GM12878 (cell line): ENCODE measurements around the gene GNB5. TPM values are rescaled to one million over a fixed set of nuclear protein-coding genes. Genes with fewer than 3 reads are reported as not detected.

Experiments used
- ATAC-seq: fragments of 200-7000 bp; cut with Tn5 transposase; 3 replicates; pipeline ENCODE4 v1.9.1; 2020; ENCODE audit warnings: mild to moderate bottlenecking, moderate library complexity
- BruUV-seq: library from RNA; stranded (reverse); fragments of 400-500 nt; replicated peaks from 2 replicates; lab custom pipeline; 2021; lab: Mats Ljungman, UMichigan
- CTCF ChIA-PET: fragments of 300-600 bp; sonication (Branson Sonifier 250); formaldehyde crosslinking; extraction: SDS; loops from one replicate; lab custom pipeline; 2021; ENCODE audit warnings: inconsistent platforms; lab: Yijun Ruan, JAX
- POLR2A ChIA-PET: fragments of 350-600 bp; formaldehyde crosslinking; extraction: SDS; loops from one replicate; lab custom pipeline; 2021; ENCODE audit warnings: inconsistent platforms; lab: Charles Lee
- RAD21 ChIA-PET: fragments of 300-600 bp; sonication (Branson Sonifier 250); formaldehyde crosslinking; loops from one replicate; lab custom pipeline; 2023; ENCODE audit warnings: antibody characterized with exemption; ENCODE audit not compliant: unreplicated experiment; lab: Charles Lee
- SMC1A ChIA-PET: fragments of 300-600 bp; sonication (Branson Sonifier 250); formaldehyde crosslinking; loops from one replicate; lab custom pipeline; 2023; ENCODE audit not compliant: unreplicated experiment, uncharacterized antibody; lab: Charles Lee
- DNase-seq: peaks from one replicate; pipeline ENCODE4 v3.0.0-alpha.2; 2011; ENCODE audit warnings: low read depth, low spot score
- FAIRE-seq: peaks from 3 replicates; lab custom pipeline; 2011; peaks lifted over from hg19 to GRCh38; lab: Jason Lieb, UNC
- H2AFZ ChIP-seq: 2 replicates; pipeline ENCODE4 v1.6.0; 2011; ENCODE audit warnings: low read depth, low read length, control low read depth; ENCODE audit not compliant: control insufficient read depth
- H3K27ac ChIP-seq: 2 replicates; pipeline ENCODE4 v1.5.1; 2011; ENCODE audit warnings: control low read depth; ENCODE audit not compliant: control insufficient read depth, insufficient read depth
- H3K27me3 ChIP-seq, 2 experiments: replicated peaks in 1 of 2; 2 replicates each; pipeline versions ENCODE4 v1.6.0 to v1.6.1; 2011; ENCODE audit warnings: low read length in 1 of 2; ENCODE audit not compliant: control insufficient read depth in 2 of 2, insufficient read depth in 2 of 2
- H3K36me3 ChIP-seq, 2 experiments: 2 replicates each; pipeline ENCODE4 v1.5.1; 2011; ENCODE audit warnings: low read length in 1 of 2; ENCODE audit not compliant: control insufficient read depth in 2 of 2, insufficient read depth in 2 of 2
- H3K4me1 ChIP-seq: 2 replicates; pipeline ENCODE4 v1.6.1; 2011; ENCODE audit warnings: mild to moderate bottlenecking, low read length, moderate library complexity, mixed read lengths; ENCODE audit not compliant: control insufficient read depth, insufficient read depth
- H3K4me2 ChIP-seq: 2 replicates; pipeline ENCODE4 v1.6.0; 2011; ENCODE audit warnings: control low read depth; ENCODE audit not compliant: control insufficient read depth, insufficient read depth
- H3K4me3 ChIP-seq: fragments of 200-600 bp; sonication (generic); 2 replicates; pipeline ENCODE4 v1.5.1; 2016
- H3K79me2 ChIP-seq: 2 replicates; pipeline ENCODE4 v1.6.0; 2011; ENCODE audit warnings: low read length; ENCODE audit not compliant: control insufficient read depth, insufficient read depth
- H3K9ac ChIP-seq: 2 replicates; pipeline ENCODE4 v1.8.0; 2011; ENCODE audit warnings: low read length, control low read depth, mixed read lengths; ENCODE audit not compliant: control insufficient read depth, insufficient read depth
- H3K9me3 ChIP-seq: replicated peaks from 3 replicates; pipeline ENCODE4 v1.5.1; 2011; ENCODE audit warnings: mild to moderate bottlenecking, low read length; ENCODE audit not compliant: control insufficient read depth, insufficient read depth
- H4K20me1 ChIP-seq: 2 replicates; pipeline ENCODE4 v1.6.0; 2011; ENCODE audit not compliant: control insufficient read depth, insufficient read depth
- CEBPB ChIP-seq, 2 experiments: fragments of 150-350 bp in 1 of 2; IDR thresholded peaks; 2 replicates each; pipeline ENCODE4 v1.6.1; 2012 to 2014; ENCODE audit warnings: low read depth in 2 of 2, low read length in 2 of 2, borderline replicate concordance in 1 of 2, inconsistent platforms in 1 of 2
- CHD2 ChIP-seq: IDR thresholded peaks from 2 replicates; pipeline ENCODE4 v1.6.1; 2011; ENCODE audit warnings: low read depth, low read length, improper control_type of control experiment, borderline replicate concordance
- FOXK2 ChIP-seq: fragments of 450-650 bp; IDR thresholded peaks from 2 replicates; pipeline ENCODE4 v1.6.1; 2017; ENCODE audit warnings: mild to moderate bottlenecking, moderate library complexity
- MYB ChIP-seq: fragments of 150-350 bp; IDR thresholded peaks from 2 replicates; pipeline ENCODE4 v1.6.1; 2014; ENCODE audit warnings: mild to moderate bottlenecking, low read depth, low read length, borderline replicate concordance
- NBN ChIP-seq: fragments of 450-650 bp; IDR thresholded peaks from 2 replicates; pipeline ENCODE4 v1.6.1; 2016
- POU2F2 ChIP-seq: IDR thresholded peaks from 3 replicates; pipeline ENCODE4 v1.6.1; 2011; ENCODE audit warnings: low read depth, mild to moderate bottlenecking, low read length, borderline replicate concordance
- PRDM15 ChIP-seq: fragments of 450-650 bp; formaldehyde crosslinking; IDR thresholded peaks from 2 replicates; pipeline ENCODE4 v1.4.0; 2020; ENCODE audit warnings: mild to moderate bottlenecking, moderate library complexity
- SIX5 ChIP-seq: IDR thresholded peaks from 2 replicates; pipeline ENCODE4 v1.6.1; 2011; ENCODE audit warnings: mild to moderate bottlenecking, low read depth, low read length, moderate library complexity; ENCODE audit not compliant: severe bottlenecking
- ZNF207 ChIP-seq: fragments of 450-650 bp; IDR thresholded peaks from 2 replicates; pipeline ENCODE4 v1.6.1; 2014; ENCODE audit warnings: antibody characterized with exemption, mild to moderate bottlenecking, borderline replicate concordance
- ZNF24 ChIP-seq: fragments of 450-650 bp; IDR thresholded peaks from 2 replicates; pipeline ENCODE4 v1.6.1; 2017; ENCODE audit warnings: antibody characterized with exemption, mild to moderate bottlenecking
- WGBS: methylation state at CpG from one replicate; pipeline ENCODE4 v1.1.6; 2016; ENCODE audit warnings: low lambda C conversion rate; ENCODE audit not compliant: insufficient replicate concordance, insufficient coverage; ENCODE audit errors: missing lambda C conversion rate; 5-methylcytosine and 5-hydroxymethylcytosine counted together
- in situ Hi-C: fragments of 300-500 bp; cut with MboI; formaldehyde crosslinking; loops from 9 replicates; pipeline ENCODE4 v1.14.3; 2018; ENCODE audit warnings: mixed read lengths
- intact Hi-C: fragments of 100-400 bp; cut with micrococcal nuclease; formaldehyde crosslinking; loops from one replicate; pipeline ENCODE4 v1.14.2; 2022; ENCODE audit not compliant: unreplicated experiment
- polyA plus RNA-seq, 11 experiments: library from polyadenylated mRNA; depleted of rRNA in 4 of 11; unstranded in 6 of 11; stranded (reverse) in 5 of 11; fragments of >200 nt; fragmentation: Nextera tagmentation in 4 of 11; fragmentation: Illumina TruSeq in 1 of 11; extraction: Ambion mirVana in 4 of 11; extraction: Trizol in 1 of 11; gene quantifications; 1 replicate in 1 of 11; 2 replicates in 10 of 11; pipeline versions ENCODE4 v1.2.1 to v1.2.3, GENCODE V29; 2011 to 2016; ENCODE audit warnings: inconsistent platforms in 2 of 11, missing spikeins in 2 of 11, low read depth in 1 of 11
- total RNA-seq, 4 experiments: library from RNA; depleted of rRNA in 3 of 4; stranded (reverse); fragments of >200 nt in 3 of 4; fragmentation: Illumina TruSeq in 1 of 4; extraction: Trizol in 1 of 4; gene quantifications; 2 replicates each; pipeline versions ENCODE4 v1.2.1 to v1.2.3, GENCODE V29; 2013 to 2021

The GNB5 gene
- total and polyA plus RNA-seq, 10 of the 15 experiments (the other 5 are each of a cell fraction or from before 2014, with no cell fraction given): 2.4 to 25.9 (median 15.2) TPM

GRCh38 chr15:52114261-52115055 lies 76.7 kb downstream of the GNB5 start:
- H3K36me3 ChIP-seq: no peaks in the 10 kb centered on the region
- H3K4me1 ChIP-seq: peaks cover 25% of the 10 kb centered on the region
- ChIA-PET SMC1A (interaction anchor here (0.9 to 11.8 kb wide), 12 partner anchors 9 to 114 kb away, joined by 3 to 179 read pairs (median 4); no protein-coding TSS in a partner anchor), POLR2A (interaction anchor here (0.5 to 1.9 kb wide), 10 partner anchors 10 to 94 kb away, joined by 3 to 8 read pairs (median 4); no protein-coding TSS in a partner anchor), CTCF (interaction anchor here (0.7 to 13.9 kb wide), 6 partner anchors 10 to 35 kb away, joined by 3 to 115 read pairs (median 6); no protein-coding TSS in a partner anchor), RAD21 (interaction anchor here (1.0 to 11.8 kb wide), 10 partner anchors 9 to 450 kb away, joined by 3 to 203 read pairs (median 6); no protein-coding TSS in a partner anchor)
- WGBS: 99% methylated on average over 5 of the region's 5 CpGs
- H3K9me3 ChIP-seq: no peaks in the 10 kb centered on the region; the same call in 2 of the 3 replicates
- DNase-seq (no peak), ATAC-seq (no peak), FAIRE-seq (no peak)
- H3K4me3 ChIP-seq: no peak overlapping the region
- H3K4me2 ChIP-seq: no peak overlapping the region
- H3K27me3 ChIP-seq: no peaks in the 10 kb centered on the region
- no TSS peak for BruUV-seq
- intact Hi-C loops: loop anchor here (5.0 kb wide), 1 partner anchor 37 kb away; no protein-coding TSS in a partner anchor
- in situ Hi-C loops: no loop called here
- H3K27ac ChIP-seq: no peak overlapping the region
- H2AFZ ChIP-seq: no peak overlapping the region
- H3K79me2 ChIP-seq: peaks cover 14% of the 10 kb centered on the region
- no peak overlapping the region for H3K9ac ChIP-seq
- no peak for TF ChIP-seq MYB
- no peak for TF ChIP-seq ZNF24
- TF ChIP-seq SIX5: no peak
- no peak for TF ChIP-seq FOXK2
- TF ChIP-seq POU2F2: no peak
- no peak for TF ChIP-seq NBN
- TF ChIP-seq CHD2: no peak
- no peak for TF ChIP-seq ZNF207
- TF ChIP-seq CEBPB (IDR thresholded peaks at IDR 0.05; ENCODE audit: borderline replicate concordance in 1 of 2, low read depth in 2 of 2, low read length in 2 of 2): no peak
- TF ChIP-seq PRDM15 (CRISPR knock-in tag): no peak
- no peaks in the 10 kb centered on the region for H4K20me1 ChIP-seq
